Measurements from ENCODE around the gene GSE1. TPM values are rescaled to one million over a fixed set of nuclear protein-coding genes. Genes with fewer than 3 reads are reported as not detected.

Gene GSE1
- total RNA-seq, 1 experiment from 2014 or later = 124 TPM

GRCh38 chr16:85699628-85700027, 86.5 kb downstream of the GSE1 start:
- Mint-ChIP-seq H3K27ac (no peak overlapping the region), H3K9me3 (no peaks in the 10 kb centered on the region), H3K4me3 (no peak overlapping the region), H3K36me3 (no peaks in the 10 kb centered on the region), H3K27me3 (ENCODE audit: low read depth) (peaks cover 4% of the 10 kb centered on the region), H3K4me1 (0 out of 2 replicates have a peak, but pooled peaks cover 6% of the 10 kb centered on the region)
- ChIA-PET POLR2A (interaction anchor here (1.1 kb wide), 1 partner anchor 10 kb away, joined by 3 read pairs; no protein-coding TSS in a partner anchor), CTCF (interaction anchor here (1.7 to 2.4 kb wide), 5 partner anchors 10 to 24 kb away, joined by 7 to 14 read pairs (median 11); partner anchors contain the start of gene GINS2)
- TF ChIP-seq, protein P1, sequence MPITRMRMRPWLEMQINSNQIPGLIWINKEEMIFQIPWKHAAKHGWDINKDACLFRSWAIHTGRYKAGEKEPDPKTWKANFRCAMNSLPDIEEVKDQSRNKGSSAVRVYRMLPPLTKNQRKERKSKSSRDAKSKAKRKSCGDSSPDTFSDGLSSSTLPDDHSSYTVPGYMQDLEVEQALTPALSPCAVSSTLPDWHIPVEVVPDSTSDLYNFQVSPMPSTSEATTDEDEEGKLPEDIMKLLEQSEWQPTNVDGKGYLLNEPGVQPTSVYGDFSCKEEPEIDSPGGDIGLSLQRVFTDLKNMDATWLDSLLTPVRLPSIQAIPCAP (CRISPR knock-in tag; IDR thresholded peaks at IDR 0.05) = no peak
- DNase-seq (ENCODE audit: low spot score) (no peak), ATAC-seq (0 out of 2 replicates have a peak, but pooled peaks have one; percentile 7)

DNA sequence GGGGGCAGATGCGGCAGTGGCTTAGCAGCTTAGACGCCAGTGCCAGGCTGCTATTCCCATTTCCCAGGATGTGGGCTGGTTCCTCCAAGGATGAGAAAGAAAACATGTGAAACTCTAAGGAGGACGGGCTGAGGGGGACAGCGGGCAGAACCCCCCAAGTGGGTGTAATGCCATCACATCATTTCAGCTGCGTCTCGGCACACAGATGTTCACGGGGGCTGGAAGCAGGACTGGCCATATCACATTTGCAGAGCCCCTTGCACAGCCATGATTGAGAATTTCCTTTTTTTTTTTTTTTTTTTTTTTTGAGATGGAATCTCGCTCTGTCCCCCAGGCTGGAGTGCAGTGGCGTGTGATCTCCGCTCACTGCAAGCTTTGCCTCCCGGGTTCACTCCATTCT, 90.9 kb downstream of the GSE1 start:
- no peaks in the 10 kb centered on the region for H3K9me3 Mint-ChIP-seq
- no peaks in the 10 kb centered on the region for H3K36me3 Mint-ChIP-seq
- 0 out of 2 replicates have a peak, but pooled peaks cover 6% of the 10 kb centered on the region for H3K4me1 Mint-ChIP-seq
- ATAC-seq = no peak
- DNase-seq (ENCODE audit: low spot score) = no peak
- no peak overlapping the region for H3K4me3 Mint-ChIP-seq
- no peak for TF ChIP-seq ZNF219 (CRISPR knock-in tag; IDR thresholded peaks at IDR 0.05; ENCODE audit: borderline replicate concordance)
- no peak for TF ChIP-seq ATF2 (CRISPR knock-in tag; IDR thresholded peaks at IDR 0.05; ENCODE audit: borderline replicate concordance, low read depth)
- TF ChIP-seq GRHL2 (CRISPR knock-in tag; IDR thresholded peaks at IDR 0.05; ENCODE audit: insufficient replicate concordance, severe bottlenecking) = no peak
- no peak for TF ChIP-seq TEAD1 (CRISPR knock-in tag; IDR thresholded peaks at IDR 0.05)
- TF ChIP-seq FOXK1 (CRISPR knock-in tag; IDR thresholded peaks at IDR 0.05) = no peak
- no peak for TF ChIP-seq FOXJ3 (CRISPR knock-in tag; IDR thresholded peaks at IDR 0.05; ENCODE audit: borderline replicate concordance)
- no peak for TF ChIP-seq JUN (CRISPR knock-in tag; IDR thresholded peaks at IDR 0.05)
- TF ChIP-seq, protein P2, sequence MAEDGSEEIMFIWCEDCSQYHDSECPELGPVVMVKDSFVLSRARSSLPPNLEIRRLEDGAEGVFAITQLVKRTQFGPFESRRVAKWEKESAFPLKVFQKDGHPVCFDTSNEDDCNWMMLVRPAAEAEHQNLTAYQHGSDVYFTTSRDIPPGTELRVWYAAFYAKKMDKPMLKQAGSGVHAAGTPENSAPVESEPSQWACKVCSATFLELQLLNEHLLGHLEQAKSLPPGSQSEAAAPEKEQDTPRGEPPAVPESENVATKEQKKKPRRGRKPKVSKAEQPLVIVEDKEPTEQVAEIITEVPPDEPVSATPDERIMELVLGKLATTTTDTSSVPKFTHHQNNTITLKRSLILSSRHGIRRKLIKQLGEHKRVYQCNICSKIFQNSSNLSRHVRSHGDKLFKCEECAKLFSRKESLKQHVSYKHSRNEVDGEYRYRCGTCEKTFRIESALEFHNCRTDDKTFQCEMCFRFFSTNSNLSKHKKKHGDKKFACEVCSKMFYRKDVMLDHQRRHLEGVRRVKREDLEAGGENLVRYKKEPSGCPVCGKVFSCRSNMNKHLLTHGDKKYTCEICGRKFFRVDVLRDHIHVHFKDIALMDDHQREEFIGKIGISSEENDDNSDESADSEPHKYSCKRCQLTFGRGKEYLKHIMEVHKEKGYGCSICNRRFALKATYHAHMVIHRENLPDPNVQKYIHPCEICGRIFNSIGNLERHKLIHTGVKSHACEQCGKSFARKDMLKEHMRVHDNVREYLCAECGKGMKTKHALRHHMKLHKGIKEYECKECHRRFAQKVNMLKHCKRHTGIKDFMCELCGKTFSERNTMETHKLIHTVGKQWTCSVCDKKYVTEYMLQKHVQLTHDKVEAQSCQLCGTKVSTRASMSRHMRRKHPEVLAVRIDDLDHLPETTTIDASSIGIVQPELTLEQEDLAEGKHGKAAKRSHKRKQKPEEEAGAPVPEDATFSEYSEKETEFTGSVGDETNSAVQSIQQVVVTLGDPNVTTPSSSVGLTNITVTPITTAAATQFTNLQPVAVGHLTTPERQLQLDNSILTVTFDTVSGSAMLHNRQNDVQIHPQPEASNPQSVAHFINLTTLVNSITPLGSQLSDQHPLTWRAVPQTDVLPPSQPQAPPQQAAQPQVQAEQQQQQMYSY (CRISPR knock-in tag; IDR thresholded peaks at IDR 0.05) = no peak
- no peak for TF ChIP-seq PRRX2 (CRISPR knock-in tag; IDR thresholded peaks at IDR 0.05)
- no peak for TF ChIP-seq GTF2I (CRISPR knock-in tag; conservative IDR thresholded peaks at IDR 0.05)
- POLR2A ChIA-PET = no interaction called here
- no peak overlapping the region for H3K27ac Mint-ChIP-seq
- CTCF ChIA-PET = interaction anchor here (1.4 to 1.8 kb wide), 2 partner anchors 14 to 88 kb away, joined by 4 to 7 read pairs; no protein-coding TSS in a partner anchor
- no peaks in the 10 kb centered on the region for H3K27me3 Mint-ChIP-seq (ENCODE audit: low read depth)

- ChIA-PET CTCF (interaction anchor here (0.6 to 1.8 kb wide), 6 partner anchors 13 to 89 kb away, joined by 3 to 13 read pairs (median 4); partner anchors contain the start of gene GINS2), POLR2A (no interaction called here)
- H3K4me1 Mint-ChIP-seq = no peaks in the 10 kb centered on the region
- H3K27me3 Mint-ChIP-seq (ENCODE audit: low read depth) = no peaks in the 10 kb centered on the region
- no peak overlapping the region for H3K4me3 Mint-ChIP-seq
- H3K9me3 Mint-ChIP-seq = no peaks in the 10 kb centered on the region
- ATAC-seq (peak; percentile 41), DNase-seq (ENCODE audit: low spot score) (no peak)
- H3K36me3 Mint-ChIP-seq = no peaks in the 10 kb centered on the region
- H3K27ac Mint-ChIP-seq = no peak overlapping the region
- no peak for TF ChIP-seq NR3C1 (CRISPR knock-in tag; conservative IDR thresholded peaks at IDR 0.05; ENCODE audit: low read depth)
- no peak for TF ChIP-seq ZMAT4 (CRISPR knock-in tag; IDR thresholded peaks at IDR 0.05)
These were observed 92.1 kb downstream of the GSE1 start for GRCh38 chr16:85704900-85705846.
